ENCODE data around the gene LRP6. TPM values are rescaled to one million over a fixed set of nuclear protein-coding genes. Genes with fewer than 3 reads are reported as not detected.

The LRP6 gene
- total and polyA plus RNA-seq, 3 donors from 2014 or later = 11.5 to 42.6 (median 39.3) TPM

DNA sequence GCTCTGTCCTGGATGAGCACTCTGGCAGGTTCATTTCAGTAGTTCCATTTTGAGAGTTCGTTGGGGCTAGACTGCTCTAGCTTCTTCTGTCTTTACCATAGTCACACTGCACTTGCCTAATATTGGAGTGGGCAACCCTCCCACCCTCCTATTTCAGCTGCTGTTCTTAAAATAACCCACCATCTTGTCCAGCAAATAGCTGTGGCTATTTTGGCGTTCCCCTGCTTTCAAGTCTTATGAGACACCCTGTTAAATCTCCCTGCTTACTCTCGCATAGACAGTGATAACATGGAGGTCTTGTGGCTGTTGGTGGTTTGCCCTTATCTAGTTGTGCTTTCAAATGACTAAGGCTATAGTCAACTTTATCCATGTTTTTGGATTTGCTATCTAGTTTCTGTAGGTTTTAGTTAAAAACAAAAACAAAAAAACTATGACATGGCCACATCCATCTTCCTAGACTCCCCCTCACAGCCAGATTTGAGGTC lies 65.5 kb downstream of the LRP6 start:
- Histone ChIP-seq H3K27me3 (no peaks in the 10 kb centered on the region), H3K27ac (no peak overlapping the region), H3K4me3 (no peak overlapping the region), H3K4me1 (no peaks in the 10 kb centered on the region), H3K36me3 (ENCODE audit: low read depth, missing control alignments) (no peaks in the 10 kb centered on the region), H3K9me3 (no peaks in the 10 kb centered on the region)
- intact Hi-C loops (cut with DNase I; ENCODE audit: low total_unique reads) = no loop called here
- WGBS, 2 donors = 89 to 94% methylated on average over 3 of the region's 3 CpGs
- DNase-seq = no peak
- no peak for TF ChIP-seq POLR2A (IDR thresholded peaks at IDR 0.05)
- TF ChIP-seq, protein P1, sequence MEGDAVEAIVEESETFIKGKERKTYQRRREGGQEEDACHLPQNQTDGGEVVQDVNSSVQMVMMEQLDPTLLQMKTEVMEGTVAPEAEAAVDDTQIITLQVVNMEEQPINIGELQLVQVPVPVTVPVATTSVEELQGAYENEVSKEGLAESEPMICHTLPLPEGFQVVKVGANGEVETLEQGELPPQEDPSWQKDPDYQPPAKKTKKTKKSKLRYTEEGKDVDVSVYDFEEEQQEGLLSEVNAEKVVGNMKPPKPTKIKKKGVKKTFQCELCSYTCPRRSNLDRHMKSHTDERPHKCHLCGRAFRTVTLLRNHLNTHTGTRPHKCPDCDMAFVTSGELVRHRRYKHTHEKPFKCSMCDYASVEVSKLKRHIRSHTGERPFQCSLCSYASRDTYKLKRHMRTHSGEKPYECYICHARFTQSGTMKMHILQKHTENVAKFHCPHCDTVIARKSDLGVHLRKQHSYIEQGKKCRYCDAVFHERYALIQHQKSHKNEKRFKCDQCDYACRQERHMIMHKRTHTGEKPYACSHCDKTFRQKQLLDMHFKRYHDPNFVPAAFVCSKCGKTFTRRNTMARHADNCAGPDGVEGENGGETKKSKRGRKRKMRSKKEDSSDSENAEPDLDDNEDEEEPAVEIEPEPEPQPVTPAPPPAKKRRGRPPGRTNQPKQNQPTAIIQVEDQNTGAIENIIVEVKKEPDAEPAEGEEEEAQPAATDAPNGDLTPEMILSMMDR (IDR thresholded peaks at IDR 0.05) = no peak

DNA sequence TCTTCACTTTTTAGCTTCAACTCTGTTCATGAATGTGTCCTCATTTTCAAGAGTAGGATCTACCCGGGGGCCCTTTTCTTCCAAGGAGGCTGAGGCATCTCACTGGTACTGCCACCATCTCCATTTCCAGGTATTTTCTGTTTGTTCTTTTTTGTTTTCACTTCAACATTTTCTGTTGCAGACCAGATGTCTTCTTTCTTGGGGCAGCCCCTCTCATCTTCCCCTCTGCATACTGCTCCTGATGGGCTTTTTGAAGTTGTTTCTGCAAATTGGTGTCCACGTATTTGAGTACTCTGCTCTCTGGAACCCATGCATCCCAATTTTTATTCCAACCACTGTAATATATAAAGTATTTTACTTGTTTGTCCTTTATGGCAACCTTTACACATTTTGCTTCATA lies 66.5 kb downstream of the LRP6 start:
- WGBS, 2 donors = 93 to 95% methylated on average over 2 of the region's 2 CpGs
- Histone ChIP-seq H3K27ac (no peak overlapping the region), H3K9me3 (no peaks in the 10 kb centered on the region), H3K36me3 (ENCODE audit: low read depth, missing control alignments) (no peaks in the 10 kb centered on the region), H3K4me3 (no peak overlapping the region), H3K4me1 (no peaks in the 10 kb centered on the region), H3K27me3 (no peaks in the 10 kb centered on the region)
- no peak for TF ChIP-seq POLR2A (IDR thresholded peaks at IDR 0.05)
- TF ChIP-seq, protein P1 (IDR thresholded peaks at IDR 0.05) = no peak
- DNase-seq = no peak
- intact Hi-C loops (cut with DNase I; ENCODE audit: low total_unique reads) = no loop called here

DNA sequence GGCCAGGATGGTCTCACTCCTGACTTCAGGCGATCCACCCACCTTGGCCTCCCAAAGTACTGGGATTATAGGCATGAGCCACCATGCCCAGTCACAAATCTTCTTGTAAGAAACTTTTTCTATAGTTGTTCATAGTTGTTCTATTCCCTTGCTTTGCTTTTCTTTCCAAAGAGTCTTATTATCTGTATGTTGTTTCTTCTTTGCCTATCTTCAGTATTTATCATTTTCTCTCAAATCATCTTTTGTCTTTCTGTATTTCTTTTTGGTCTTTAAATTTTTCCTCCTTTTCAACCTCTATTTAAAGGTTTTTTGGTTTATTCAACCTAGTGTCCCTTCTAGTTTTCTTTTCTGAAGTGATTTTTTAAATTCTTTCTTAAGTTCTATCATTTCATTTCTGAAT lies 68.7 kb downstream of the LRP6 start:
- intact Hi-C loops (cut with DNase I; ENCODE audit: low total_unique reads) = no loop called here
- no peak for TF ChIP-seq POLR2A (IDR thresholded peaks at IDR 0.05)
- TF ChIP-seq, protein P1 (IDR thresholded peaks at IDR 0.05) = no peak

DNA sequence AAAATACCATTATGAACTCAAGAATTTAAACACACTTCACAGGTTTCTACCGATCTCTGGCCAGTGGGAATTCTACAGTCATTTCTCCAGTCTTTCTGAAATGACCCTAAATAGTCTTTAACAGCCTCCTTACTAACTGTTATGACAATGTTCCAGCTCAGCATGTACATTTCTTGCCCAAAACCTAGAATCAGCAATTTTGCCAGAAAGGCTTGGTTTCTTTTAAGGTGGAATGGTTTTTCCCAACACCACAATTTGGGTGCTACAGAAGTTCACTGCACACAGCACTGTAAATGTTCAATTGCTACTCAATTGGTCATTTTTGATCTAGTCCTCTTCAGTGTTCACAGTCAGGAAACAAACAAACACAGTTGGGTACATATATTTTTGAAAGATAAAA lies 69.7 kb downstream of the LRP6 start:
- TF ChIP-seq, protein P1 (IDR thresholded peaks at IDR 0.05) = no peak
- TF ChIP-seq POLR2A (IDR thresholded peaks at IDR 0.05) = no peak
- Histone ChIP-seq H3K27me3 (no peaks in the 10 kb centered on the region), H3K4me1 (no peaks in the 10 kb centered on the region), H3K27ac (no peak overlapping the region), H3K9me3 (no peaks in the 10 kb centered on the region), H3K4me3 (no peak overlapping the region), H3K36me3 (ENCODE audit: low read depth, missing control alignments) (no peaks in the 10 kb centered on the region)
- WGBS, 2 donors = 38 to 48% methylated on average over 1 of the region's 1 CpG
- DNase-seq = no peak
- intact Hi-C loops (cut with DNase I; ENCODE audit: low total_unique reads) = no loop called here

More for the DNA sequence above, 68.7 kb downstream of the LRP6 start:
- H3K27ac ChIP-seq = no peak overlapping the region
- 95 to 100% methylated on average over 1 of the region's 1 CpG for WGBS, 2 donors
- no peak overlapping the region for H3K4me3 ChIP-seq
- no peaks in the 10 kb centered on the region for H3K27me3 ChIP-seq
- H3K36me3 ChIP-seq (ENCODE audit: low read depth, missing control alignments) = no peaks in the 10 kb centered on the region
- H3K9me3 ChIP-seq = no peaks in the 10 kb centered on the region
- no peak for DNase-seq
- H3K4me1 ChIP-seq = no peaks in the 10 kb centered on the region

DNA sequence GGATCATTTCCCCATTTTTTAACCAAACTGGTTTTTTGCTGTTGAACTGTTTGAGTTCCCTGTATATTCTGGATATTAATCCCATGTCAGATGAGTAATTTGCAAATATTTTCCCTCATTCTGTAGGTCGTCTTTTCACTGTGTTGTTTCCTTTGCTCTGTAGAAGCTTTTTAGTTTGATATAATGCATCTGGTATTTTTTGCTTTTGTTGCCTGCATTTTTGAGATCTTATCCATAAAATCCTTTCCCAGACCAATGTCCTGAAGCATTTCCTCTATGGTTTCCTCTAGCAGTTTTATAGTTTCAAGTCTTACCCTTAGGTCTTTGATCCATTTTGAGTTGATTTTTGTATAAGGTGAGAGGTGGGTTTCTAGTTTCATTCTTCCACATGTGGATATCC lies 71.3 kb downstream of the LRP6 start:
- 74 to 80% methylated on average over 1 of the region's 1 CpG for WGBS, 2 donors
- no peaks in the 10 kb centered on the region for H3K36me3 ChIP-seq (ENCODE audit: low read depth, missing control alignments)
- intact Hi-C loops (cut with DNase I; ENCODE audit: low total_unique reads) = no loop called here
- H3K9me3 ChIP-seq = no peaks in the 10 kb centered on the region
- H3K27me3 ChIP-seq = no peaks in the 10 kb centered on the region
- DNase-seq = no peak
- no peak overlapping the region for H3K27ac ChIP-seq
- H3K4me1 ChIP-seq = no peaks in the 10 kb centered on the region
- no peak overlapping the region for H3K4me3 ChIP-seq
- TF ChIP-seq POLR2A (IDR thresholded peaks at IDR 0.05) = no peak
- TF ChIP-seq, protein P1 (IDR thresholded peaks at IDR 0.05) = no peak
